Ovary (tissue), 9 donors: ENCODE data around the gene SUSD5. TPM values are rescaled to one million over a fixed set of nuclear protein-coding genes. Genes with fewer than 3 reads are reported as not detected.
A peak's percentile ranks its signal among the peaks of the same experiment; 100 is the strongest.

Experiments
- DNase-seq, 5 donors: peaks; one replicate each; pipeline ENCODE4 v3.0.0-alpha.2; 2019 to 2020
- H3K27ac ChIP-seq, 2 donors: fragments of 200-600 bp; one replicate each; pipeline versions ENCODE4 v1.5.1 to v1.8.0; 2019 to 2022
- H3K27me3 ChIP-seq: fragments of 200-600 bp; one replicate; pipeline ENCODE4 v1.8.0; 2022
- H3K36me3 ChIP-seq: fragments of 200-600 bp; sonication (generic); one replicate; pipeline ENCODE4 v1.5.1; 2019
- H3K4me1 ChIP-seq: one replicate; pipeline ENCODE4 v1.8.1; 2013; ENCODE audit warnings: mild to moderate bottlenecking, moderate library complexity; ENCODE audit not compliant: insufficient read depth
- H3K4me3 ChIP-seq: fragments of 200-600 bp; sonication (generic); one replicate; pipeline ENCODE4 v1.5.1; 2017
- H3K9me3 ChIP-seq, 2 donors: fragments of 200-600 bp in 1 of 2; sonication (generic) in 1 of 2; one replicate each; pipeline versions ENCODE4 v1.5.1 to v1.8.1; 2013 to 2019; ENCODE audit warnings: mild to moderate bottlenecking in 1 of 2, moderate library complexity in 1 of 2
- CTCF ChIP-seq, 3 donors: fragments of 450-650 bp in 2 of 3; fragments of 200-600 bp in 1 of 3; IDR thresholded peaks; one replicate each; pipeline versions ENCODE4 v1.5.1 to v1.8.0; 2016 to 2022; ENCODE audit warnings: antibody characterized with exemption in 3 of 3, mild to moderate bottlenecking in 1 of 3
- EP300 ChIP-seq: sonication (generic); formaldehyde crosslinking; IDR thresholded peaks from one replicate; pipeline ENCODE4 v1.6.1; 2017; ENCODE audit warnings: antibody characterized with exemption
- POLR2A ChIP-seq: fragments of 450-650 bp; IDR thresholded peaks from one replicate; pipeline ENCODE4 v1.6.1; 2017; ENCODE audit warnings: antibody characterized with exemption, mild to moderate bottlenecking, moderate library complexity
- WGBS, 3 donors: extraction: QIAGEN DNeasy Blood & Tissue Kit in 1 of 3; methylation state at CpG; one replicate each; pipeline versions ENCODE4 v1.1.5 to v1.1.7; 2013 to 2017; 5-methylcytosine and 5-hydroxymethylcytosine counted together
- intact Hi-C, 4 donors: fragments of 100-400 bp; cut with DNase I; formaldehyde crosslinking; loops; one replicate each; pipeline versions ENCODE4 v1.11.0 to v1.15.1; 2022 to 2023
- polyA plus RNA-seq, 2 donors: library from polyadenylated mRNA; stranded (reverse); fragments of 200-250 nt in 1 of 2; fragments of 350-450 nt in 1 of 2; fragmentation: Illumina TruSeq in 1 of 2; extraction: RNeasy Lipid Tissue Mini Kit (QIAGEN cat#74804) in 1 of 2; gene quantifications; one replicate each; pipeline ENCODE4 v1.2.3, GENCODE V29; 2013 to 2014
- total RNA-seq, 7 donors: library from RNA; depleted of rRNA in 2 of 7; stranded (reverse); fragments of >200 nt in 2 of 7; fragmentation: NEBNext Ultra II Directional in 3 of 7; extraction: Animal tissue kit (Norgen Biotek cat#: 25700) in 3 of 7; gene quantifications; one replicate each; pipeline versions ENCODE4 v1.1.0 to v1.2.4, GENCODE V29; 2016 to 2023
- donor health status: DM: no; HTN: no; CAD: no; lungs with moderate emphysema.
- donor health status: DM: no; HTN: no; CAD: no.
- donor health status: Bipolar disorder and iron deficiency.
- donor health status: DM: yes; HTN: yes; CAD: no.
- donor health status: DM: no; HTN: no; CAD: no.
- donor health status: DM: yes; HTN: yes; CAD: no.

The SUSD5 gene
- total and polyA plus RNA-seq, 9 donors, result 0.24 to 16.0 (median 2.7) TPM

GRCh38 chr3:33137691-33138090 is 80.9 kb downstream of the SUSD5 start:
- intact Hi-C loops, result no loop called here
- WGBS, 3 donors, result 33 to 49% (median 38%) methylated on average over 1 of the region's 1 CpG
- H3K27me3 ChIP-seq, result no peaks in the 10 kb centered on the region
- no peak overlapping the region for H3K4me3 ChIP-seq
- TF ChIP-seq CTCF (IDR thresholded peaks at IDR 0.05) (no peak), EP300 (no peak), POLR2A (no peak)
- DNase-seq, result no peak
- no peak overlapping the region for H3K27ac ChIP-seq
- no peaks in the 10 kb centered on the region for H3K36me3 ChIP-seq
- no peaks in the 10 kb centered on the region for H3K9me3 ChIP-seq
- H3K4me1 ChIP-seq, result no peaks in the 10 kb centered on the region

- 66 to 78% (median 66%) methylated on average over 4 of the region's 4 CpGs for WGBS, 3 donors
- intact Hi-C loops, result loop anchor here (5.0 kb wide), 1 partner anchor 238 kb away; no protein-coding TSS in a partner anchor
- Histone ChIP-seq H3K4me1 (no peaks in the 10 kb centered on the region), H3K9me3 (no peaks in the 10 kb centered on the region), H3K27ac (no peak overlapping the region), H3K27me3 (no peaks in the 10 kb centered on the region), H3K4me3 (no peak overlapping the region), H3K36me3 (no peaks in the 10 kb centered on the region)
- no peak for DNase-seq
- TF ChIP-seq CTCF (IDR thresholded peaks at IDR 0.05) (no peak), POLR2A (no peak), EP300 (no peak)
Measured at GRCh38 chr3:33134026-33134625, 84.5 kb downstream of the SUSD5 start.

DNA sequence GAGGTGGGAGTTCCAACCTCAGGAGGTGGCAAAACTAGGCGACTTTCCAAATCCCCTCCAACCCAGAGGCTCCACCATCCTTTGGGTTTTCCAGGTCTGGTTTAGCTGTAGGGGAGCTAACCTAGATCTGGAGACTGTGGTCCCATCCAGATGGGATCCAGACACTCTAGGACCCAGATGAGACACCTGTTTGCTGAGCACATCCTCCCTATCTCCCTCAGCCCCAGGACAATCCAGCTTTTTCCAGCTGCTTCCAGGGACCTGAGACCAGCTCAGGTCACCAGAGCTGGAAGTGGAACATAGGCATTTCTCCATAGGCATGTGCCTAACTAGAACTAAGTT is 86.6 kb downstream of the SUSD5 start:
- 90 to 98% (median 96%) methylated on average over 1 of the region's 1 CpG for WGBS, 3 donors
- no peaks in the 10 kb centered on the region for H3K4me1 ChIP-seq
- DNase-seq, result no peak
- TF ChIP-seq EP300 (no peak), POLR2A (no peak), CTCF (IDR thresholded peaks at IDR 0.05) (no peak)
- H3K4me3 ChIP-seq, result no peak overlapping the region
- H3K27me3 ChIP-seq, result no peaks in the 10 kb centered on the region
- H3K9me3 ChIP-seq, result no peaks in the 10 kb centered on the region
- no peaks in the 10 kb centered on the region for H3K36me3 ChIP-seq
- intact Hi-C loops, result loop anchor here (5.0 kb wide), 1 partner anchor 240 kb away; no protein-coding TSS in a partner anchor
- no peak overlapping the region for H3K27ac ChIP-seq

DNA sequence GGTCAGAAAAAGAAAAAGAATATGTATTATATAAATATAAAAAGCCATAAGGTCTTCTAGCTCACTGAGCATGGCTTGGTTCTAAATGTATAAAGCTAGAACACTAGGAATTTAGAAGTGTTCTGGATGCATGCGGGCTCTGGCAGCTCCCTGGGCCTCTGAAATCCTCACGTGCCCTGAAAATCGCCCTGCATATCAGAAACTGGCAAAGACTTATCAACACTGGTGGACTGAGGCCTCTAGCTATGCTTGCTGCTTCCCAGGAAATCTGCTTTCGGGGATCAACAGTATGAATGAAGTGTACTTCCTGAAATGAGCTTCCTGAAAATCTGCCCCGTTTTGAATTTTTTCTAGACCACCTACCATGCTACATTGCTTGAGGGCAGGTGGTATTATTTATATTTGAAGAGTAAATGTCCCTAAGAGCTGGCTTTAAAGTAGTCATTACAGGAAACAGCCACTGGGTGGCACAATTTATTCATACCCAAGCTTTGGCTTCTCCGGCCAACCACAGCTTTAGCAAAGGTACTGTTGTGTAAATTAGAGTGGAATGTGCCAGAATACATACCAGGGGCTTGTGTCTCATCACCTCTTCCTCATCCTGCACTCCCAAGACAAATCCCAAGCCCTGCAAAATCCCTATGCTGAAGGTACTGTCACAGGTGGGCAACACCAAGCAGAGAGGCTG is 87.1 kb downstream of the SUSD5 start:
- H3K36me3 ChIP-seq, result no peaks in the 10 kb centered on the region
- DNase-seq, result peak in 1 of 5 donors; percentile 42
- no peaks in the 10 kb centered on the region for H3K27me3 ChIP-seq
- H3K27ac ChIP-seq, result no peak overlapping the region
- 14 to 19% (median 17%) methylated on average over 6 of the region's 6 CpGs for WGBS, 3 donors
- TF ChIP-seq CTCF (IDR thresholded peaks at IDR 0.05) (peak; percentile 44 to 75 (median 63)), POLR2A (no peak)
- no peaks in the 10 kb centered on the region for H3K9me3 ChIP-seq
- intact Hi-C loops, result loop anchor here (5.0 kb wide), 1 partner anchor 241 kb away; no protein-coding TSS in a partner anchor
- H3K4me3 ChIP-seq, result no peak overlapping the region
- H3K4me1 ChIP-seq, result no peaks in the 10 kb centered on the region
